ENCODE measurements around the gene PCDHA4. TPM values are rescaled to one million over a fixed set of nuclear protein-coding genes. Genes with fewer than 3 reads are reported as not detected.

The PCDHA4 gene
- total and polyA plus RNA-seq, 9 of the 15 experiments (the other 6 are each of a cell fraction or from before 2014, with no cell fraction given), result not detected

- H3K9ac ChIP-seq (ENCODE audit: insufficient read depth in 1 of 2, low read depth in 2 of 2, low read length in 2 of 2), result no peak within 1 kb of the TSS
- peak; percentile 63 for ATAC-seq
- POLR2A ChIA-PET, result interaction anchor here (0.7 kb wide), 1 partner anchor 420 kb away, joined by 4 read pairs; no protein-coding TSS in a partner anchor
Observed at GRCh38 chr5:140821375-140822280, 14.8 kb downstream of the PCDHA4 start, which contains the start of gene PCDHA5. PCDHA5 (plus strand) TSS chr5:140821613.

More at GRCh38 chr5:140821375-140822280, 14.8 kb downstream of the PCDHA4 start, which contains the start of gene PCDHA5:
- Histone ChIP-seq H3K9me1 (ENCODE audit: control insufficient read depth, insufficient read depth, low read length) (no peaks in the 10 kb centered on the region), H3K9me3 (replicated peaks; ENCODE audit: control insufficient read depth, insufficient read depth, low read depth, low read length) (no peaks in the 10 kb centered on the region; the same call in 1 of the 2 replicates), H3K36me3 (ENCODE audit: control insufficient read depth, insufficient read depth, low read length) (no peaks in the 10 kb centered on the region), H2AFZ (ENCODE audit: low read depth, low read length) (no peak within 1 kb of the TSS; the same call in 1 of the 2 replicates), H3K4me3 (peak within 1 kb of the TSS; percentile 14; the same call in 1 of the 2 replicates), H3K27me3 (ENCODE audit: control insufficient read depth in 2 of 2, insufficient read depth in 2 of 2, low read length in 2 of 2) (no peaks in the 10 kb centered on the region), H3K79me2 (ENCODE audit: control insufficient read depth, insufficient read depth, low read length) (no peaks in the 10 kb centered on the region), H3K27ac (ENCODE audit: extremely low read depth, low read depth, low read length) (no peak within 1 kb of the TSS), H3K4me2 (ENCODE audit: insufficient read depth, low read length) (peak within 1 kb of the TSS; percentile 8; the same call in 1 of the 2 replicates), H4K20me1 (replicated peaks; ENCODE audit: control insufficient read depth, insufficient read depth, low read length) (no peaks in the 10 kb centered on the region), H3K4me1 (replicated peaks in 1 of 2; ENCODE audit: control insufficient read depth in 2 of 2, insufficient read depth in 2 of 2, low read length in 2 of 2) (peaks cover 0 to 15% of the 10 kb centered on the region in 2 experiments; a peak in 2 of 5 replicates)
- peak; percentile 58 for TF ChIP-seq ATF3 (IDR thresholded peaks at IDR 0.05)
- TF ChIP-seq ATF3 (CRISPR knock-in tag; conservative IDR thresholded peaks at IDR 0.05), result no peak
- peak; percentile 44 to 69 (median 62) for TF ChIP-seq CTCF (IDR thresholded peaks at IDR 0.05 in 2 of 3, conservative IDR thresholded peaks at IDR 0.05 in 1 of 3; ENCODE audit: insufficient read depth in 2 of 3, low read depth in 1 of 3, low read length in 3 of 3)
- TF ChIP-seq SIN3A (IDR thresholded peaks at IDR 0.05; ENCODE audit: borderline replicate concordance in 2 of 2, control insufficient read depth in 1 of 2, low read depth in 2 of 2, low read length in 2 of 2), result no peak
- TF ChIP-seq CEBPB (tag; IDR thresholded peaks at IDR 0.05), result peak; percentile 15; the same call in 1 of the 2 replicates
- FAIRE-seq (no peak), DNase-seq (ENCODE audit: extremely low read depth in 1 of 4, low spot score in 3 of 4) (peak in 2 of 4 experiments; percentile 31 to 61)
- WGBS (ENCODE audit: insufficient coverage, low coverage, missing lambda C conversion rate), result 7% methylated on average over 36 of the region's 39 CpGs
- BruUV-seq (replicated peaks), result no TSS peak
- intact Hi-C loops (cut with micrococcal nuclease), result no loop called here
- in situ Hi-C loops (cut with MboI), result no loop called here
- CTCF ChIA-PET (ENCODE audit: low intra/inter-chr PET ratio), result no interaction called here

Data from K562 (cell line).